ENCODE measurements around the gene RACK1. TPM values are rescaled to one million over a fixed set of nuclear protein-coding genes. Genes with fewer than 3 reads are reported as not detected.

Gene RACK1
- total RNA-seq, 2 experiments from 2014 or later: 1,749 to 1,772 TPM

DNA sequence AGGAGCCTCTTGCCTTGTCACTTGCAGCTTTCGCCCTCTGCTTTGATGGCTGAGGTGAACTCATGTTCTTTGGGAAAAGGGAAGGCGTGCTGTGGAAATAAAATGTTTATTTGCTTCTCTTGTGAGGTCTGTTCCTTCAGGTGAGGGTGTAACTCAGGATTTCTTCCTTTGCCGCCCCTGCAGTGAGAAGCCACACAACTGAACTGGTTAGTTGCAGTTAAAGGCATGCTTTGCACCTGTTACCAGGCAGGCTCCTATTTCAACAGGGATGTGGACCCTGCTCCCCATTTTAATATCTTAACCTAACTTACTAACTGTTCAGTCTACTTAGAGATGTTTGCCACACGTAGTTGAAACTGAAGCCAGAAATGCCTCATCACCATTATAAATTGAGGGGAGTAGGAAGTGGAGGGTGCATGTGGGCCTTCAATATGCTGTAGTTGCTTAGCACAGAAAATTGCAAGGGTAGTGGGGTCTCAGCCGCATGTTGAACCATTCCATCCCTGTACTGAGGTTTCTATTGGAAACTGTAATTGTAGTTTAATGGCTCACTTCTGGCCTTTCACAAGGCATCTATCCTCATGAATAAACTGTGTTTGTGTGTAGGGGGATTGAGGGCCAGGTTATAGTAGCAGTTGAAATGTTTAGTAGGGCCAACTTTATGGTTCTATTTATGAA lies 7.9 kb downstream of the RACK1 start:
- Mint-ChIP-seq H3K36me3 (ENCODE audit: low read depth) (peaks cover 90% of the 10 kb centered on the region), H3K4me1 (peaks cover 44% of the 10 kb centered on the region), H3K9me3 (no peaks in the 10 kb centered on the region), H3K27ac (peak overlapping the region; percentile 52), H3K4me3 (no peak overlapping the region), H3K27me3 (no peaks in the 10 kb centered on the region)
- POLR2A ChIA-PET: interaction anchor here (1.1 to 31.8 kb wide), 5 partner anchors 1 to 51 kb away, joined by 4 to 1091 read pairs (median 6); partner anchors contain the start of genes RACK1, TRIM41 and TRIM52
- DNase-seq: no peak
- CTCF ChIA-PET: no interaction called here

GRCh38 chr5:181235323-181235688 lies 8.4 kb downstream of the RACK1 start:
- Mint-ChIP-seq H3K27me3 (no peaks in the 10 kb centered on the region), H3K4me1 (peaks cover 43% of the 10 kb centered on the region), H3K36me3 (ENCODE audit: low read depth) (peaks cover 86% of the 10 kb centered on the region), H3K9me3 (no peaks in the 10 kb centered on the region), H3K27ac (peak overlapping the region; percentile 52), H3K4me3 (no peak overlapping the region)
- POLR2A ChIA-PET: interaction anchor here (1.1 to 31.8 kb wide), 5 partner anchors 2 to 51 kb away, joined by 4 to 1091 read pairs (median 6); partner anchors contain the start of genes RACK1, TRIM41 and TRIM52
- CTCF ChIA-PET: no interaction called here
- DNase-seq: no peak

DNA sequence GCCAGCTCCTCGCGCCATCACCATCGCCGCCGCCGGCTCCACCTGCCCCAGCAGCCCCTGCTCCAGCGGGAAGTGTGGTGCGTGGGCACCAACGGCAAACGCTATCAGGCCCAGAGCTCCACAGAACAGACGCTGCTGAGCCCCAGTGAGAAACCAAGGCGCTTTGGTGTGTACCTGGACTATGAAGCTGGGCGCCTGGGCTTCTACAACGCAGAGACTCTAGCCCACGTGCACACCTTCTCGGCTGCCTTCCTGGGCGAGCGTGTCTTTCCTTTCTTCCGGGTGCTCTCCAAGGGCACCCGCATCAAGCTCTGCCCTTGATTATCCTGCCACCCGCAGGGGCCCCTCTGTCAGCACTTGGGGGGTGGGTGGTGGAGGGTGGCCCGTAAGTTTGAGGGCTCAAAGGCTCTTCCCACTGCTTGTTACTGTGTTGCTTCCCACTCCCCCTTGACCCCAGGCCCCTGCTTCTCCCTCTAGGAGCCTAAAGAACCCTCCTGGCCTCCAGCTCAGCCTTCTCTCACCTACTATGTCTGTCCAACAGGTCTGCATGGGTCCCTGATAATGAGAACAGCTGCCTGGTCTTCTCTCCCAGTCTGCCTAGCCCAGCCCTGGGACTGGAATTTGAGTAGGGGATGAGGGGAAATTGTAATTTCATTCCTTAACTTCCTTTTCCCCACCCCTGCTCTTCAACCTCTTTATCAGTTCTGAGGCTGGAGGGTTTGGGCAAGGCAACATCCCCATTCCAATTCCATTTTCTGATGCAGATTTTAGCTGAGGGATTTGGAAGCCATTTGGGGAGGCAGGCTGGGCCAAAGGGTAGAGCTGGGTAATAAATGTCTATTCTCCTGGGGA lies 9.0 kb downstream of the RACK1 start:
- H3K4me1 Mint-ChIP-seq: peaks cover 40% of the 10 kb centered on the region
- no peaks in the 10 kb centered on the region for H3K27me3 Mint-ChIP-seq
- no peak overlapping the region for H3K4me3 Mint-ChIP-seq
- ChIA-PET POLR2A (interaction anchor here (1.1 to 31.8 kb wide), 5 partner anchors 3 to 50 kb away, joined by 4 to 1091 read pairs (median 6); partner anchors contain the start of genes RACK1, TRIM41 and TRIM52), CTCF (no interaction called here)
- DNase-seq: no peak
- no peaks in the 10 kb centered on the region for H3K9me3 Mint-ChIP-seq
- peak overlapping the region; percentile 2 for H3K27ac Mint-ChIP-seq
- H3K36me3 Mint-ChIP-seq (ENCODE audit: low read depth): peaks cover 84% of the 10 kb centered on the region

DNA sequence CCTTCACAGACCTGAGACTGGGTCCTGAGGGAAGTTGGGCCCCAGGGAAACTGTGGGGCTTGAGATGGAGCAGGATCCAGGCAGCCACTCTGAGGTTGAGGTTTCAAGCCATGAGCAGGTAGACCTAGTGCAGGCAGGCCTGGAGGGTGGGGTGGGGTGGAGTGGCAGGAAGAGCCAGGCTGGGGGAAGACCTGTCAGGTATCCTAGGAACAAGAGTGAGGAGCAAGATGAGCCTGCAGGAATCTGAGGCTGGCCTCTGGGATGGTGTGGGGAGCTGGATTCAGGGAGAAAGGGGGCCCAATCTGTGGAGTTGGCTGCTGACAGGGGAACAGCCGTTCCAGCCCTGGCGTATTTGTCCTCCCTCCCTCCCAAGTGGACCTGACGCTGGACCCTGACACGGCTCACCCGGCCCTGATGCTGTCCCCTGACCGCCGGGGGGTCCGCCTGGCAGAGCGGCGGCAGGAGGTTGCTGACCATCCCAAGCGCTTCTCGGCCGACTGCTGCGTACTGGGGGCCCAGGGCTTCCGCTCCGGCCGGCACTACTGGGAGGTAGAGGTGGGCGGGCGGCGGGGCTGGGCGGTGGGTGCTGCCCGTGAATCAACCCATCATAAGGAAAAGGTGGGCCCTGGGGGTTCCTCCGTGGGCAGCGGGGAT lies 9.8 kb downstream of the RACK1 start:
- CTCF ChIA-PET: no interaction called here
- no peak overlapping the region for H3K27ac Mint-ChIP-seq
- no peak overlapping the region for H3K4me3 Mint-ChIP-seq
- POLR2A ChIA-PET: interaction anchor here (30.9 to 31.8 kb wide), 2 partner anchors 3 to 15 kb away, joined by 1091 read pairs; partner anchors contain the start of genes RACK1, TRIM41 and TRIM52
- no peak for DNase-seq
- H3K4me1 Mint-ChIP-seq: peaks cover 40% of the 10 kb centered on the region
- H3K27me3 Mint-ChIP-seq: no peaks in the 10 kb centered on the region
- H3K9me3 Mint-ChIP-seq: no peaks in the 10 kb centered on the region
- H3K36me3 Mint-ChIP-seq (ENCODE audit: low read depth): peaks cover 84% of the 10 kb centered on the region

DNA sequence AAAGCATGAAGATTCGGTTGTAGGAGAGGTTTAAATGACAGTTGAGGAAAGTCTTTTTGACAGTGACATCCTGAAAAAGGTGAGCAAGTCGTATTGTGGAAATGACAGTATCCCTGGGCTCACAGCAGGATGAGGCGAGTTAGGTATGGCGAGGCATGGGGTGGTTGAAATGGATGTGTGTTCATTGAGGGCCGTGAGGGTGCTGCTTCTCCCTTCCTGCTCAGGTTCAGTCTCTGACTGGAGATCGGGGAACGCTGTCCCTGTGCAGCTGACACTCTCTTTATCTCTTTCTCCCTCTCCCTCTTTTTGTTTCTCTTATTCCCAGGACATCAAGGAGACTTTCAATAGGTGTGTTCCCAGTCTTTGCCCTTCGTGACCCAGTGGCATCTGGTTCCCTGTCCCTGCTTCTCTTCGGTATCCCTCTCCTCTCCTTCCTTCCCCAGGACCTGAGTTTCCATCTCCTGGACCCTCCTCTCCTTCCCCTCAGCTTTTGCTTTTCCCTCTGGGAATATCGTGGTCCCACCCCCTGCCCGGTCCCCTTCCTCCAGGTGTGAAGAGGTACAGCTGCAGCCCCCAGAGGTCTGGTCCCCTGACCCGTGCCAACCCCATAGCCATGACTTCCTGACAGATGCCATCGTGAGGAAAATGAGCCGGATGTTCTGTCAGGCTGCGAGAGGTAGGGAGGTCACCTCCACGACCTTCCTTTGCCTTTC lies 10.5 kb downstream of the RACK1 start:
- peak overlapping the region; percentile 42 for H3K27ac Mint-ChIP-seq
- no peak overlapping the region for H3K4me3 Mint-ChIP-seq
- H3K9me3 Mint-ChIP-seq: no peaks in the 10 kb centered on the region
- peaks cover 77% of the 10 kb centered on the region for H3K36me3 Mint-ChIP-seq (ENCODE audit: low read depth)
- POLR2A ChIA-PET: interaction anchor here (0.9 to 31.8 kb wide), 3 partner anchors 4 to 16 kb away, joined by 3 to 1091 read pairs (median 1091); partner anchors contain the start of genes RACK1, TRIM41 and TRIM52
- no peaks in the 10 kb centered on the region for H3K27me3 Mint-ChIP-seq
- CTCF ChIA-PET: no interaction called here
- no peak for DNase-seq
- H3K4me1 Mint-ChIP-seq: peaks cover 35% of the 10 kb centered on the region

GRCh38 chr5:181232593-181232992 lies 11.1 kb downstream of the RACK1 start:
- no peaks in the 10 kb centered on the region for H3K27me3 Mint-ChIP-seq
- ChIA-PET CTCF (no interaction called here), POLR2A (interaction anchor here (0.9 to 31.8 kb wide), 2 partner anchors 8 to 16 kb away, joined by 3 to 1091 read pairs; partner anchors contain the start of genes RACK1 and TRIM52)
- H3K4me1 Mint-ChIP-seq: peaks cover 28% of the 10 kb centered on the region
- no peak overlapping the region for H3K4me3 Mint-ChIP-seq
- peak overlapping the region; percentile 26 for H3K27ac Mint-ChIP-seq
- no peak for DNase-seq
- H3K36me3 Mint-ChIP-seq (ENCODE audit: low read depth): peaks cover 71% of the 10 kb centered on the region
- H3K9me3 Mint-ChIP-seq: no peaks in the 10 kb centered on the region

DNA sequence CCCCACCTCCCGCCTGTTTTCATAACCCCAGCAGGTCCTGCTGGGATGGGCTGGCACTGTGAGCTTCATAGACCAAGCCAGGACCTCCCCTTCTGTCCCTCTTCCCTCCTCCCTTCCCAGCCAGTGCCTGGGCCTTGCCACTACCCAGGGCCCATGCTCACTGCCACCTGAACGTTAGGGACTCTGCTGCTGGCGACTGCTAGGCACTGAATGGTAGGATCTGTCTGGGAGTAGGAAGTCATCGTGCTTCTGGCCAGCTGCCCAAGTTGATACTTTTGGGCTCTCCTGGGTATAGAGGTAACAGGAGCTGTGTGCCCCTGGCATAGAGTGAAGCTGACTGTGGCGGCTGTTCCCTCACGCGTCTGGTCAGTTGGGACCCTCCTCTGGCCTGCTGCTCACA lies 12.3 kb downstream of the RACK1 start:
- POLR2A ChIA-PET: interaction anchor here (1.2 to 31.8 kb wide), 2 partner anchors 9 to 17 kb away, joined by 4 to 1091 read pairs; partner anchors contain the start of genes RACK1, TRIM41 and TRIM52
- H3K36me3 Mint-ChIP-seq (ENCODE audit: low read depth): peaks cover 61% of the 10 kb centered on the region
- no peaks in the 10 kb centered on the region for H3K27me3 Mint-ChIP-seq
- no peaks in the 10 kb centered on the region for H3K9me3 Mint-ChIP-seq
- H3K4me3 Mint-ChIP-seq: no peak overlapping the region
- no peak overlapping the region for H3K27ac Mint-ChIP-seq
- peaks cover 24% of the 10 kb centered on the region for H3K4me1 Mint-ChIP-seq
- DNase-seq: no peak
- CTCF ChIA-PET: no interaction called here

GRCh38 chr5:181230551-181230950 lies 13.2 kb downstream of the RACK1 start:
- Mint-ChIP-seq H3K9me3 (no peaks in the 10 kb centered on the region), H3K36me3 (ENCODE audit: low read depth) (peaks cover 56% of the 10 kb centered on the region), H3K27me3 (no peaks in the 10 kb centered on the region), H3K4me1 (peaks cover 26% of the 10 kb centered on the region), H3K4me3 (no peak overlapping the region), H3K27ac (no peak overlapping the region)
- no peak for DNase-seq
- POLR2A ChIA-PET: interaction anchor here (1.2 to 31.8 kb wide), 3 partner anchors 8 to 40 kb away, joined by 4 to 1091 read pairs (median 5); partner anchors contain the start of genes RACK1, TRIM41 and TRIM52
- CTCF ChIA-PET: no interaction called here

DNA sequence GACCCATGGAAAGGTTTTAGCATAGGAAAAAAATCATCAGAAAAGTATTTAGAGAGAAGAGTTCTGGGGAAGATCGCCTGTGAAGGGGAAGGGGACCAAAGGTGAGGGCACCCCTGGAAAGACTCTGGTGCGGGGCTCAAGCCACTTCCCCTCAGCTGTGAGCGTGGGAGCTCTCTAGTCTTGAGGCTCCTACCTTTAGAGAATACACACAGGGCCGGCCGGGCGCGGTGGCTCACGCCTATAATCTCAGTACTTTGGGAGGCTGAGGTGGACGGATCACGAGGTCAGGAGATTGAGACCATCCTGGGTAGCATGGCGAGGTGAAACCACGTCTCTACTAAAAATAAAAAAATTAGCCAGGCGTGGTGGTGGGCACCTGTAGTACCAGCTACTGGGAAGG lies 13.7 kb downstream of the RACK1 start:
- POLR2A ChIA-PET: interaction anchor here (1.0 to 31.8 kb wide), 3 partner anchors 19 to 41 kb away, joined by 5 to 1091 read pairs (median 5); partner anchors contain the start of genes RACK1 and TRIM52
- CTCF ChIA-PET: no interaction called here
- H3K4me1 Mint-ChIP-seq: peaks cover 29% of the 10 kb centered on the region
- H3K27me3 Mint-ChIP-seq: no peaks in the 10 kb centered on the region
- no peaks in the 10 kb centered on the region for H3K9me3 Mint-ChIP-seq
- H3K27ac Mint-ChIP-seq: no peak overlapping the region
- no peak overlapping the region for H3K4me3 Mint-ChIP-seq
- no peak for DNase-seq
- peaks cover 52% of the 10 kb centered on the region for H3K36me3 Mint-ChIP-seq (ENCODE audit: low read depth)

DNA sequence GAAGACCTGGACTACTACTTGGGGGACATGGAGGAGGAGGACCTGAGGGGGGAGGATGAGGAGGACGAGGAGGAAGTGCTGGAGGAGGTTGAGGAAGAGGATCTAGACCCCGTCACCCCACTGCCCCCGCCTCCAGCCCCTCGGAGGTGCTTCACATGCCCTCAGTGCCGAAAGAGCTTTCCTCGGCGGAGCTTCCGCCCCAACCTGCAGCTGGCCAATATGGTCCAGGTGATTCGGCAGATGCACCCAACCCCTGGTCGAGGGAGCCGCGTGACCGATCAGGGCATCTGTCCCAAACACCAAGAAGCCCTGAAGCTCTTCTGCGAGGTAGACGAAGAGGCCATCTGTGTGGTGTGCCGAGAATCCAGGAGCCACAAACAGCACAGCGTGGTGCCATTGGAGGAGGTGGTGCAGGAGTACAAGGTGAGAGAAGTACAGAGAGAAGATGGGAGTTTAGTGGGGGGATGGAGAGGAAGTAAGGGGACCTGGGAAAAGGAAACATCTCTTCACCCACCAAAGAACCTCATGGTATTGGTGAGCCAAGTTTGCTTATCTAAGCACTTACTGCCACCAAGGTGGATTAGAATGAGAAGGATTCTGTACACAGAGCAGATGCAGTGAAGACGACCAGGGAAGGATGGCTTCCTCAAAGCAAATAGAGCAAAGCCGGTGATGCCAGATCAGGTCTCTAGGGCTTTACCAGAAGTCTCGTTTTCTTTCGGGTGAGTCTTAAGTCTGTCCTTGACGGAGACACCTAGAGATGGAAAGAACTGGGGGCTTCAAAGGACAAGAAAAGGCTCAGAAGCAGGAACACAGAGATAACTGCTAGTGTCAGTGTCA lies 19.1 kb downstream of the RACK1 start:
- peak; percentile 57 for DNase-seq
- H3K9me3 Mint-ChIP-seq: no peaks in the 10 kb centered on the region
- CTCF ChIA-PET: interaction anchor here (1.6 to 2.8 kb wide), 2 partner anchors 20 to 36 kb away, joined by 4 to 11 read pairs; partner anchors contain the start of gene RACK1

DNA sequence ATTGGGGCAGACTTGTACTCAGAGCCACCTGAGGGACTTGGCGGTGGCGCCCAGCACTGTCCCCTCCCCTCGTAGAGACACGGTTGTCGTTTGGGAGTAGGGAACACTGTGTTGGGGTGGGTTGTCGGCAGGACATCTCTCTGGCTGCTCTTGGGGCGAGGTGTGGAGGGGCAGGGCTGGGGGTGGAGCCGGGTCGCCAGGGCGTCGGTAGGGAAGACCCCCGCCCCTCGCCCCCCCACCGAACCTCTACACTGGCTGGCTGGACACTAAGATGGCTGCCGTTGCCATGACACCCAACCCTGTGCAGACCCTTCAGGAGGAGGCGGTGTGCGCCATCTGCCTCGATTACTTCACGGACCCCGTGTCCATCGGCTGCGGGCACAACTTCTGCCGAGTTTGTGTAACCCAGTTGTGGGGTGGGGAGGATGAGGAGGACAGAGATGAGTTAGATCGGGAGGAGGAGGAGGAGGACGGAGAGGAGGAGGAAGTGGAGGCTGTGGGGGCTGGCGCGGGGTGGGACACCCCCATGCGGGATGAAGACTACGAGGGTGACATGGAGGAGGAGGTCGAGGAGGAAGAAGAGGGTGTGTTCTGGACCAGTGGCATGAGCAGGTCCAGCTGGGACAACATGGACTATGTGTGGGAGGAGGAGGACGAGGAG lies 19.8 kb downstream of the RACK1 start:
- no peak for DNase-seq
- peak overlapping the region; percentile 99 for H3K4me3 Mint-ChIP-seq

More for the DNA sequence above, 19.1 kb downstream of the RACK1 start:
- peaks cover 26% of the 10 kb centered on the region for H3K36me3 Mint-ChIP-seq (ENCODE audit: low read depth)
- POLR2A ChIA-PET: interaction anchor here (0.9 to 31.8 kb wide), 4 partner anchors 8 to 34 kb away, joined by 3 to 1091 read pairs (median 72); partner anchors contain the start of genes RACK1, TRIM52 and TRIM7
- H3K27ac Mint-ChIP-seq: peak overlapping the region; percentile 100
- peak overlapping the region; percentile 99 for H3K4me3 Mint-ChIP-seq
- peaks cover 67% of the 10 kb centered on the region for H3K4me1 Mint-ChIP-seq
- peaks cover 4% of the 10 kb centered on the region for H3K27me3 Mint-ChIP-seq

More for the DNA sequence above, 19.8 kb downstream of the RACK1 start:
- Mint-ChIP-seq H3K9me3 (no peaks in the 10 kb centered on the region), H3K27ac (peak overlapping the region; percentile 100), H3K27me3 (peaks cover 4% of the 10 kb centered on the region), H3K36me3 (ENCODE audit: low read depth) (peaks cover 19% of the 10 kb centered on the region), H3K4me1 (peaks cover 64% of the 10 kb centered on the region)
- ChIA-PET CTCF (interaction anchor here (1.4 to 2.8 kb wide), 3 partner anchors 19 to 35 kb away, joined by 3 to 11 read pairs (median 4); partner anchors contain the start of genes RACK1 and TRIM7), POLR2A (interaction anchor here (0.9 to 31.8 kb wide), 7 partner anchors 9 to 931 kb away, joined by 3 to 1091 read pairs (median 11); partner anchors contain the start of genes RACK1, TRIM52 and TRIM7)
